ENCODE results near the gene CHKA. TPM values are rescaled to one million over a fixed set of nuclear protein-coding genes. Genes with fewer than 3 reads are reported as not detected.

The CHKA gene
- total and polyA plus RNA-seq, 2 donors (not counting 3 experiments of a cell fraction or from before 2014, with no cell fraction given), result 21.4 to 25.1 TPM

DNA sequence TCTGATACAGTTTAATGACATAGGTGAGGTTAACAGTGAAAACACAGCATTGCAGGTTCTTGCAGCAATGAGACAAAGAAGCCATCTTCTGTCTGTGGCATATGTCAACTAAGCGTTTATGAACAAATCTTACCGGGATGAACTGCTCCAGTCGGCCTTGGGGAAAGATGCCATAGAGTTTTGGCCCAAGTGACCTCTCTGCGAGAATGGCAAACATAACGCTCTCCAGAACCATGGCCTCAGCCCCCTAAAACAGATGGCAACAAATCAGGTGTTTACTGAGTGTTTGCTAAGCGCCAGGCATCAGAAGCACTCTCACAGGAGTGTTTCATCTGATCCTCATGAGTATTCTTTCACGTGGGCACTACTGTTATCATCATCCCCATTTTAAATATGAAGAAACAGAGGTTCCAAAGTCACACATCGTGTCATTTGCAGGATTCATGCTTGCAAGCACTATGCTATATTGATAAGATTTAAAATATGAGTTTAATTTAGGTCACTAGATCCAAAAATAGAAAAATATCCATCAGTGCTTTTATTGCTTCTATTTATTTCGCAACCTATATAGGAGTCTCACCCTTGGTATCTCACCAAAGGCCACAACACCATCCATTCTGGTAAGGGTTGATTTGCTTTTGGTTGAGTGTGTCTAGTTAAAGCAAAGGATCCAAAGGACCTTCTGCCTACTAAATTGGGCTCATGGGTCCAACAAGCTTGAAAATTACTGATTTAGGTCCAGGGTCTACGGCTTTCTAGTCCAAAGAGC is 46.4 kb downstream of the CHKA start:
- Histone ChIP-seq H3K4me3 (replicated peaks in 1 of 3; ENCODE audit: insufficient read depth in 1 of 3, low read depth in 1 of 3, low read length in 3 of 3) (no peak overlapping the region), H3K9me1 (replicated peaks; ENCODE audit: control insufficient read depth, extremely low read depth, insufficient read depth, low read length) (no peaks in the 10 kb centered on the region), H3K4me1 (ENCODE audit: control insufficient read depth, extremely low read depth, insufficient read depth, low read length) (no peaks in the 10 kb centered on the region), H3K9me3 (replicated peaks; ENCODE audit: control insufficient read depth, insufficient read depth, low read length) (no peaks in the 10 kb centered on the region), H3K27me3 (ENCODE audit: control insufficient read depth in 2 of 2, insufficient read depth in 2 of 2, low read length in 2 of 2) (no peaks in the 10 kb centered on the region), H3K4me2 (ENCODE audit: insufficient read depth, low read length) (no peak overlapping the region), H3K9ac (replicated peaks; ENCODE audit: extremely low read depth, insufficient read depth, low read length) (no peak overlapping the region), H4K20me1 (replicated peaks; ENCODE audit: control insufficient read depth, extremely low read depth, insufficient read depth, low read length) (no peaks in the 10 kb centered on the region), H3K79me2 (ENCODE audit: control insufficient read depth, insufficient read depth, low read length) (no peaks in the 10 kb centered on the region), H2AFZ (ENCODE audit: low read depth, low read length) (no peak overlapping the region), H3K36me3 (ENCODE audit: control insufficient read depth in 2 of 2, extremely low read depth in 1 of 2, insufficient read depth in 2 of 2, low read length in 2 of 2) (peaks cover 0 to 13% of the 10 kb centered on the region in 2 experiments), H3K27ac (ENCODE audit: insufficient read depth, low read depth, low read length) (no peak overlapping the region)
- no TSS peak for BruUV-seq (replicated peaks)
- ChIA-PET CTCF (no interaction called here), POLR2A (no interaction called here)
- intact Hi-C loops (cut with micrococcal nuclease) (no loop called here), dilution Hi-C loops (cut with MboI; ENCODE audit: extremely low pct_ligation_motif_present, low sequenced_read_pairs) (no loop called here)
- no peak for DNase-seq (ENCODE audit: low read depth, low spot score)
- TF ChIP-seq, protein P1, sequence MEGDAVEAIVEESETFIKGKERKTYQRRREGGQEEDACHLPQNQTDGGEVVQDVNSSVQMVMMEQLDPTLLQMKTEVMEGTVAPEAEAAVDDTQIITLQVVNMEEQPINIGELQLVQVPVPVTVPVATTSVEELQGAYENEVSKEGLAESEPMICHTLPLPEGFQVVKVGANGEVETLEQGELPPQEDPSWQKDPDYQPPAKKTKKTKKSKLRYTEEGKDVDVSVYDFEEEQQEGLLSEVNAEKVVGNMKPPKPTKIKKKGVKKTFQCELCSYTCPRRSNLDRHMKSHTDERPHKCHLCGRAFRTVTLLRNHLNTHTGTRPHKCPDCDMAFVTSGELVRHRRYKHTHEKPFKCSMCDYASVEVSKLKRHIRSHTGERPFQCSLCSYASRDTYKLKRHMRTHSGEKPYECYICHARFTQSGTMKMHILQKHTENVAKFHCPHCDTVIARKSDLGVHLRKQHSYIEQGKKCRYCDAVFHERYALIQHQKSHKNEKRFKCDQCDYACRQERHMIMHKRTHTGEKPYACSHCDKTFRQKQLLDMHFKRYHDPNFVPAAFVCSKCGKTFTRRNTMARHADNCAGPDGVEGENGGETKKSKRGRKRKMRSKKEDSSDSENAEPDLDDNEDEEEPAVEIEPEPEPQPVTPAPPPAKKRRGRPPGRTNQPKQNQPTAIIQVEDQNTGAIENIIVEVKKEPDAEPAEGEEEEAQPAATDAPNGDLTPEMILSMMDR (IDR thresholded peaks at IDR 0.05; ENCODE audit: extremely low read depth in 1 of 2, insufficient read depth in 1 of 2, low read depth in 1 of 2, low read length in 2 of 2), result no peak
- TF ChIP-seq JUN (IDR thresholded peaks at IDR 0.05; ENCODE audit: borderline replicate concordance, insufficient read depth, insufficient read length, low read depth) (no peak), EZH2 (IDR thresholded peaks at IDR 0.05; ENCODE audit: borderline replicate concordance, low read depth, low read length, severe bottlenecking) (no peak), FOS (IDR thresholded peaks at IDR 0.05; ENCODE audit: borderline replicate concordance, insufficient read depth, low read length) (no peak), GATA2 (IDR thresholded peaks at IDR 0.05; ENCODE audit: insufficient read depth, insufficient read length, low read depth, low read length) (no peak), POLR2AphosphoS5 (IDR thresholded peaks at IDR 0.05; ENCODE audit: insufficient read depth, low read depth, low read length) (no peak), POLR2A (IDR thresholded peaks at IDR 0.05; ENCODE audit: low read depth, low read length) (no peak), MYC (IDR thresholded peaks at IDR 0.05; ENCODE audit: low read depth, low read length) (no peak)
- TF ChIP-seq, protein P2, sequence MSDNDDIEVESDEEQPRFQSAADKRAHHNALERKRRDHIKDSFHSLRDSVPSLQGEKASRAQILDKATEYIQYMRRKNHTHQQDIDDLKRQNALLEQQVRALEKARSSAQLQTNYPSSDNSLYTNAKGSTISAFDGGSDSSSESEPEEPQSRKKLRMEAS (IDR thresholded peaks at IDR 0.05; ENCODE audit: insufficient read depth, insufficient read length), result no peak
- FAIRE-seq, result no peak

Data from endothelial cell of umbilical vein (primary cell).